ENCODE data around the gene ZNF581.

- TF ChIP-seq, protein P1, sequence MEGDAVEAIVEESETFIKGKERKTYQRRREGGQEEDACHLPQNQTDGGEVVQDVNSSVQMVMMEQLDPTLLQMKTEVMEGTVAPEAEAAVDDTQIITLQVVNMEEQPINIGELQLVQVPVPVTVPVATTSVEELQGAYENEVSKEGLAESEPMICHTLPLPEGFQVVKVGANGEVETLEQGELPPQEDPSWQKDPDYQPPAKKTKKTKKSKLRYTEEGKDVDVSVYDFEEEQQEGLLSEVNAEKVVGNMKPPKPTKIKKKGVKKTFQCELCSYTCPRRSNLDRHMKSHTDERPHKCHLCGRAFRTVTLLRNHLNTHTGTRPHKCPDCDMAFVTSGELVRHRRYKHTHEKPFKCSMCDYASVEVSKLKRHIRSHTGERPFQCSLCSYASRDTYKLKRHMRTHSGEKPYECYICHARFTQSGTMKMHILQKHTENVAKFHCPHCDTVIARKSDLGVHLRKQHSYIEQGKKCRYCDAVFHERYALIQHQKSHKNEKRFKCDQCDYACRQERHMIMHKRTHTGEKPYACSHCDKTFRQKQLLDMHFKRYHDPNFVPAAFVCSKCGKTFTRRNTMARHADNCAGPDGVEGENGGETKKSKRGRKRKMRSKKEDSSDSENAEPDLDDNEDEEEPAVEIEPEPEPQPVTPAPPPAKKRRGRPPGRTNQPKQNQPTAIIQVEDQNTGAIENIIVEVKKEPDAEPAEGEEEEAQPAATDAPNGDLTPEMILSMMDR (IDR thresholded peaks at IDR 0.05) = no peak
- no peak for TF ChIP-seq POLR2A (IDR thresholded peaks at IDR 0.05)
Observed at GRCh38 chr19:55621205-55621672, 22.2 kb upstream of the ZNF581 start.
